GM06990 (cell line): ENCODE data around the gene EPS8L2.

Experiments
- DNase-seq: peaks from one replicate; pipeline ENCODE4 v3.0.0-alpha.2; 2011; ENCODE audit not compliant: insufficient read length; ENCODE audit errors: extremely low read depth
- H3K27me3 ChIP-seq: replicated peaks from 2 replicates; pipeline ENCODE4 v1.6.0; 2011; ENCODE audit warnings: low read length; ENCODE audit not compliant: control insufficient read depth, insufficient read depth
- H3K36me3 ChIP-seq: 2 replicates; pipeline ENCODE4 v1.5.1; 2011; ENCODE audit warnings: low read length; ENCODE audit not compliant: control insufficient read depth, insufficient read depth
- H3K4me3 ChIP-seq: replicated peaks from 2 replicates; pipeline ENCODE4 v1.5.1; 2011; ENCODE audit warnings: low read depth, mild to moderate bottlenecking, control low read depth, low read length
- TF ChIP-seq, protein P1 (sequence below): IDR thresholded peaks from 2 replicates; pipeline ENCODE4 v1.5.1; 2011; ENCODE audit warnings: low read length, control low read depth, mild to moderate bottlenecking, inconsistent platforms; ENCODE audit not compliant: insufficient read depth, poor library complexity, severe bottlenecking

Gene EPS8L2

DNA sequence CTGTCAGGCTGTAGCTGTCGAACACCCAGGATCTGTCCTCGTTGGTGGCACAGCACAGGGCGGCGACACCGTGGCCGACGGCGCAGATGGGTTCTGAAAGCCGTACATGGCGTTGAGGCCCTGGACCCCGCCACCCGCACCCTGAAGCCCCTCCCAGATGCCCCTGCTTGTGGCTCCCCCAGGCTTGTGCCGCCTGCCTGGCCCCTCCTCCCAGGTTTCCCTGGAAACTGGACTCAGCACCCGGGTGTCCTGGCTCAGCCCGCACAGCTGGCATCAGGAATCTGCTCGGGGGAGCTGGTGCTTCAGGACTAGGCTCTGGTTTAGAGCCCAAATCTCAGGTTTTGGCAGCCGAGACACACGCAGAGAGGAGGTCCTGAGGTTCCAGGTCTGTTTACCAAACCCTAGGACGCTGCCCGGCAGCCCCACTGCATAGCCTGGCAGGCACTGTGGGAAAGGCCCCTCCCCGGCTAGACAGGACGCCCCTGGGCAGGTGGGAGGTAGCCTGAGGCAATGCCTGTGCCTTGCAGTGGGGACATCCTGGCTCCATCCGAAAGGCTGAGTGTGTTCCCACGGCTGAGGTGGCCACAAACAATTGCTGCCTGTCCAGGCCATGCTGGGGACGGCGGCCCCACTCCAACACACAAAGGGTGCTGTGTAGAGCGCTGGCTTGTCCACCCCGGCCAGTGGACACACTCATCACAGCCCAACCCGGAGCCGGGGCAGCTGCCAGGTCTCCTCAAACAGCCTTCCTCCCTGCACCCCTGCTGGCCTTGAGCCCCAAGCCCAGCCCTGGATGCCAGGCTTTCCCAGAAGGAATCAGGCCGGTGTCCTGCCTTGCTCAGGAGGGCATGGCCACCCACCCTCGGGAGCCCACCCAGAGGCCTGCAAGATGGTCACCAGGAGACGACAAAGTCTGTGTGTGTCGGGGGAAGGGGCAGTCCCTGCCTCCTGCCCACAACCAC lies 66.7 kb downstream of the EPS8L2 start:
- Histone ChIP-seq H3K4me3 (no peak overlapping the region), H3K27me3 (no peaks in the 10 kb centered on the region), H3K36me3 (peaks cover 13% of the 10 kb centered on the region)
- TF ChIP-seq, protein P1, sequence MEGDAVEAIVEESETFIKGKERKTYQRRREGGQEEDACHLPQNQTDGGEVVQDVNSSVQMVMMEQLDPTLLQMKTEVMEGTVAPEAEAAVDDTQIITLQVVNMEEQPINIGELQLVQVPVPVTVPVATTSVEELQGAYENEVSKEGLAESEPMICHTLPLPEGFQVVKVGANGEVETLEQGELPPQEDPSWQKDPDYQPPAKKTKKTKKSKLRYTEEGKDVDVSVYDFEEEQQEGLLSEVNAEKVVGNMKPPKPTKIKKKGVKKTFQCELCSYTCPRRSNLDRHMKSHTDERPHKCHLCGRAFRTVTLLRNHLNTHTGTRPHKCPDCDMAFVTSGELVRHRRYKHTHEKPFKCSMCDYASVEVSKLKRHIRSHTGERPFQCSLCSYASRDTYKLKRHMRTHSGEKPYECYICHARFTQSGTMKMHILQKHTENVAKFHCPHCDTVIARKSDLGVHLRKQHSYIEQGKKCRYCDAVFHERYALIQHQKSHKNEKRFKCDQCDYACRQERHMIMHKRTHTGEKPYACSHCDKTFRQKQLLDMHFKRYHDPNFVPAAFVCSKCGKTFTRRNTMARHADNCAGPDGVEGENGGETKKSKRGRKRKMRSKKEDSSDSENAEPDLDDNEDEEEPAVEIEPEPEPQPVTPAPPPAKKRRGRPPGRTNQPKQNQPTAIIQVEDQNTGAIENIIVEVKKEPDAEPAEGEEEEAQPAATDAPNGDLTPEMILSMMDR: no peak
- no peak for DNase-seq

- TF ChIP-seq, protein P1: no peak
- no peaks in the 10 kb centered on the region for H3K27me3 ChIP-seq
- H3K4me3 ChIP-seq: no peak overlapping the region
- peaks cover 13% of the 10 kb centered on the region for H3K36me3 ChIP-seq
- DNase-seq: no peak
Observed at GRCh38 chr11:773425-773824, 67.4 kb downstream of the EPS8L2 start.

DNA sequence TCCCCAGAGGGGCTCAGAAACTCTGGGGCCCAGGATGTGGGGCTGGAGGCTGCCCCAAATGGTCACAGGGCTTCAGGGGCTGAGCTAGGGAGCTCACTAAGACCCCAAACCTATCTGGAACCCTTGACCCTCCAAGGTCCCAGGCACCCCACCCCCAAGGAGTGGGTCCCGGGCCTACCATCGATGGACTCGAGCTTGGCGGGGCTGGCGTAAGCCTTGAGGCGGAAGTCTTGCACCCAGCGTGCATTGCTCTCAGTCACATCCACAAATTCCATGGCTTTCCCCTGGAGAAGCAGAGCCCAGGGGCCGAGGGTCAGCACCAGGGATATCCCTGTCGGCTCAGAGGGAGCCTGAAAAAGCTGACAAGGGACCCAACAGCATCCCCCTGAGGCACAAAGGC lies 67.8 kb downstream of the EPS8L2 start:
- no peaks in the 10 kb centered on the region for H3K27me3 ChIP-seq
- peaks cover 13% of the 10 kb centered on the region for H3K36me3 ChIP-seq
- no peak overlapping the region for H3K4me3 ChIP-seq
- TF ChIP-seq, protein P1: no peak
- DNase-seq: no peak

DNA sequence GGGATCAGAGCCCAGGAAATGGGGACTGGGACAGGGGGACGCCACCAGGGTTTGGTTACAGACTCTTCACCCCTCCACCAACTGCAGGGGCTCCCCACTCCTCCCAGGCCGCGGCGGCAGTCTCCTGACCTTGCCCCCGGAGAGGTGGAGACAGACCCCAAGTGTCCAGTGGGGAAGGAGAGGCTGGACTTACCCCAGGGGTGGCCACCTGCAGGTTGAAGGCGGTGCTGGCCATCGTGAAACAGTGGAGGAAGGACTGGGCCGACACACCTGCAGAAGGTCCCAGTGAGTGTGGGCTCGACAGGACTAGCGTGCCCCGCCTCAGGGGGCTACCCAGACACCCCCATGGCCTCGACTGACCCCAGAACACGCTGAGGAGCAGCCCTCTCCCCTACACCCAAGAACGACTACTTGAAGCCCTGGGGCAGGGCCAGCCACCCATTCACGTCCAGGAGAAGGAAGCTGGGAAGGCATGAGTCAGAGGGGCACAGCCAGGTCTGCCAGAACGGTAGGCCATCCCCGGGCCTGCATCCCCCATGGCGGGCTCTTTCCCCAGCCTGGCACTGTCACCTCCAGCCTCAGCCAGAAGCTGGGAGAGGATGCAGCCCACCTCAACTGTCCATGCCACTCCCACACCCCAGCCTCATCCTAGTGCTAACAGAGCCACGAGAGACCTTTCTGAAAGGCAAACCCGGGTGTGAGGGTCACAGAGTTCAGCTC lies 69.0 kb downstream of the EPS8L2 start:
- TF ChIP-seq, protein P1: no peak
- peaks cover 12% of the 10 kb centered on the region for H3K36me3 ChIP-seq
- H3K4me3 ChIP-seq: no peak overlapping the region
- DNase-seq: no peak
- H3K27me3 ChIP-seq: no peaks in the 10 kb centered on the region

- no peak for DNase-seq
- TF ChIP-seq, protein P1: no peak
- H3K36me3 ChIP-seq: peaks cover 8% of the 10 kb centered on the region
- no peaks in the 10 kb centered on the region for H3K27me3 ChIP-seq
- H3K4me3 ChIP-seq: peak overlapping the region; percentile 90
Observed at GRCh38 chr11:776263-776560, 70.2 kb downstream of the EPS8L2 start.
